Activated naive CD4-positive, alpha-beta T cell treated with anti-CD3 and anti-CD28 coated beads for 36 hours (primary cell): ENCODE data around the gene ESR2. TPM values are rescaled to one million over a fixed set of nuclear protein-coding genes. Genes with fewer than 3 reads are reported as not detected.

Experiments used
- CTCF ChIA-PET: fragments of 350-600 bp; sonication (Branson Sonifier 250); formaldehyde crosslinking; loops from one replicate; lab custom pipeline; 2021; ENCODE audit warnings: antibody characterized with exemption; lab: Charles Lee
- DNase-seq: peaks from one replicate; pipeline ENCODE4 v3.0.0-alpha.2; 2020
- H3K27ac Mint-ChIP-seq: one replicate; pipeline ENCODE4 v1.8.0; 2021; ENCODE audit warnings: mild to moderate bottlenecking, mixed read lengths
- H3K27me3 Mint-ChIP-seq: one replicate; pipeline ENCODE4 v1.8.0; 2021; ENCODE audit warnings: low read depth, mixed read lengths
- H3K36me3 Mint-ChIP-seq: one replicate; pipeline ENCODE4 v1.8.0; 2021; ENCODE audit warnings: low read depth, mixed read lengths
- H3K4me1 Mint-ChIP-seq: one replicate; pipeline ENCODE4 v1.8.0; 2021; ENCODE audit warnings: low read depth, mixed read lengths
- H3K4me3 Mint-ChIP-seq: one replicate; pipeline ENCODE4 v1.8.0; 2021; ENCODE audit warnings: mild to moderate bottlenecking, moderate library complexity, mixed read lengths
- H3K9me3 Mint-ChIP-seq: one replicate; pipeline ENCODE4 v1.8.0; 2021; ENCODE audit warnings: mixed read lengths
- intact Hi-C: fragments of 100-400 bp; cut with micrococcal nuclease; formaldehyde crosslinking; loops from one replicate; pipeline ENCODE4 v1.15.1; 2023
- total RNA-seq, 2 experiments: library from RNA; stranded (reverse); gene quantifications; one replicate each; pipeline ENCODE4 v1.2.3, GENCODE V29; 2021

Gene ESR2
- total RNA-seq, 2 experiments from 2014 or later: 0.27 to 0.43 TPM

GRCh38 chr14:64260418-64260817 lies 33.8 kb downstream of the ESR2 start:
- H3K4me1 Mint-ChIP-seq: no peaks in the 10 kb centered on the region
- intact Hi-C loops: no loop called here
- CTCF ChIA-PET: no interaction called here
- no peaks in the 10 kb centered on the region for H3K36me3 Mint-ChIP-seq
- DNase-seq: no peak
- no peaks in the 10 kb centered on the region for H3K9me3 Mint-ChIP-seq
- H3K27ac Mint-ChIP-seq: no peak overlapping the region
- H3K27me3 Mint-ChIP-seq: no peaks in the 10 kb centered on the region
- H3K4me3 Mint-ChIP-seq: no peak overlapping the region

- CTCF ChIA-PET: no interaction called here
- H3K4me3 Mint-ChIP-seq: no peak overlapping the region
- no peaks in the 10 kb centered on the region for H3K9me3 Mint-ChIP-seq
- no peaks in the 10 kb centered on the region for H3K36me3 Mint-ChIP-seq
- no peak overlapping the region for H3K27ac Mint-ChIP-seq
- no peaks in the 10 kb centered on the region for H3K4me1 Mint-ChIP-seq
- intact Hi-C loops: no loop called here
- H3K27me3 Mint-ChIP-seq: no peaks in the 10 kb centered on the region
- no peak for DNase-seq
Observed at GRCh38 chr14:64255756-64256155, 38.4 kb downstream of the ESR2 start.

GRCh38 chr14:64253672-64254071 lies 40.5 kb downstream of the ESR2 start:
- CTCF ChIA-PET: no interaction called here
- H3K9me3 Mint-ChIP-seq: no peaks in the 10 kb centered on the region

GRCh38 chr14:64249363-64249762 lies 44.8 kb downstream of the ESR2 start:
- Mint-ChIP-seq H3K4me3 (no peak overlapping the region), H3K4me1 (no peaks in the 10 kb centered on the region), H3K36me3 (no peaks in the 10 kb centered on the region), H3K27me3 (peaks cover 5% of the 10 kb centered on the region), H3K27ac (no peak overlapping the region), H3K9me3 (no peaks in the 10 kb centered on the region)
- CTCF ChIA-PET: no interaction called here
- no peak for DNase-seq
- intact Hi-C loops: no loop called here

More at GRCh38 chr14:64253672-64254071, 40.5 kb downstream of the ESR2 start:
- intact Hi-C loops: no loop called here
- H3K4me1 Mint-ChIP-seq: no peaks in the 10 kb centered on the region
- no peak overlapping the region for H3K27ac Mint-ChIP-seq
- no peak for DNase-seq
- no peak overlapping the region for H3K4me3 Mint-ChIP-seq
- H3K36me3 Mint-ChIP-seq: no peaks in the 10 kb centered on the region
- H3K27me3 Mint-ChIP-seq: no peaks in the 10 kb centered on the region

- Mint-ChIP-seq H3K27me3 (peaks cover 5% of the 10 kb centered on the region), H3K4me3 (no peak overlapping the region), H3K9me3 (no peaks in the 10 kb centered on the region), H3K4me1 (no peaks in the 10 kb centered on the region), H3K36me3 (no peaks in the 10 kb centered on the region), H3K27ac (no peak overlapping the region)
- CTCF ChIA-PET: no interaction called here
- intact Hi-C loops: no loop called here
- no peak for DNase-seq
Observed at GRCh38 chr14:64248689-64249088, 45.5 kb downstream of the ESR2 start.

GRCh38 chr14:64247195-64247594 lies 47.0 kb downstream of the ESR2 start:
- H3K36me3 Mint-ChIP-seq: no peaks in the 10 kb centered on the region
- DNase-seq: no peak
- H3K27ac Mint-ChIP-seq: no peak overlapping the region
- H3K27me3 Mint-ChIP-seq: peaks cover 9% of the 10 kb centered on the region
- CTCF ChIA-PET: no interaction called here
- intact Hi-C loops: no loop called here
- H3K4me3 Mint-ChIP-seq: no peak overlapping the region
- no peaks in the 10 kb centered on the region for H3K4me1 Mint-ChIP-seq
- peaks cover 1% of the 10 kb centered on the region for H3K9me3 Mint-ChIP-seq

GRCh38 chr14:64246688-64247087 lies 47.5 kb downstream of the ESR2 start:
- Mint-ChIP-seq H3K9me3 (peaks cover 1% of the 10 kb centered on the region), H3K4me1 (no peaks in the 10 kb centered on the region), H3K4me3 (no peak overlapping the region), H3K27ac (no peak overlapping the region), H3K27me3 (peaks cover 10% of the 10 kb centered on the region), H3K36me3 (no peaks in the 10 kb centered on the region)
- CTCF ChIA-PET: no interaction called here
- intact Hi-C loops: no loop called here
- DNase-seq: no peak

GRCh38 chr14:64245491-64245890 lies 48.7 kb downstream of the ESR2 start:
- H3K27me3 Mint-ChIP-seq: peaks cover 15% of the 10 kb centered on the region
- CTCF ChIA-PET: no interaction called here
- no peaks in the 10 kb centered on the region for H3K4me1 Mint-ChIP-seq
- no peak for DNase-seq
- intact Hi-C loops: no loop called here
- H3K4me3 Mint-ChIP-seq: no peak overlapping the region
- no peaks in the 10 kb centered on the region for H3K36me3 Mint-ChIP-seq
- no peak overlapping the region for H3K27ac Mint-ChIP-seq
- peaks cover 1% of the 10 kb centered on the region for H3K9me3 Mint-ChIP-seq

GRCh38 chr14:64244279-64244678 lies 49.9 kb downstream of the ESR2 start:
- H3K9me3 Mint-ChIP-seq: peaks cover 1% of the 10 kb centered on the region
- no peak overlapping the region for H3K27ac Mint-ChIP-seq
- intact Hi-C loops: no loop called here
- no peak for DNase-seq
- H3K36me3 Mint-ChIP-seq: no peaks in the 10 kb centered on the region
- H3K4me3 Mint-ChIP-seq: no peak overlapping the region
- CTCF ChIA-PET: interaction anchor here (0.5 kb wide), 1 partner anchor 223 kb away, joined by 4 read pairs; no protein-coding TSS in a partner anchor
- H3K4me1 Mint-ChIP-seq: no peaks in the 10 kb centered on the region
- peaks cover 18% of the 10 kb centered on the region for H3K27me3 Mint-ChIP-seq

GRCh38 chr14:64238631-64239030 lies 55.5 kb downstream of the ESR2 start:
- H3K27me3 Mint-ChIP-seq: peaks cover 13% of the 10 kb centered on the region
- DNase-seq: no peak
- H3K4me1 Mint-ChIP-seq: no peaks in the 10 kb centered on the region
- H3K36me3 Mint-ChIP-seq: no peaks in the 10 kb centered on the region
- H3K9me3 Mint-ChIP-seq: peaks cover 1% of the 10 kb centered on the region
- H3K4me3 Mint-ChIP-seq: no peak overlapping the region
- CTCF ChIA-PET: no interaction called here
- H3K27ac Mint-ChIP-seq: no peak overlapping the region
- intact Hi-C loops: no loop called here

GRCh38 chr14:64238049-64238448 lies 56.1 kb downstream of the ESR2 start:
- CTCF ChIA-PET: no interaction called here
- peaks cover 1% of the 10 kb centered on the region for H3K9me3 Mint-ChIP-seq
- peaks cover 13% of the 10 kb centered on the region for H3K27me3 Mint-ChIP-seq
- H3K27ac Mint-ChIP-seq: no peak overlapping the region
- DNase-seq: no peak
- no peak overlapping the region for H3K4me3 Mint-ChIP-seq
- no peaks in the 10 kb centered on the region for H3K4me1 Mint-ChIP-seq
- intact Hi-C loops: no loop called here
- H3K36me3 Mint-ChIP-seq: no peaks in the 10 kb centered on the region

GRCh38 chr14:64235652-64236640 lies 58.2 kb downstream of the ESR2 start:
- Mint-ChIP-seq H3K4me3 (no peak overlapping the region), H3K36me3 (no peaks in the 10 kb centered on the region), H3K27me3 (peaks cover 2% of the 10 kb centered on the region), H3K9me3 (no peaks in the 10 kb centered on the region), H3K4me1 (peaks cover 8% of the 10 kb centered on the region), H3K27ac (no peak overlapping the region)
- CTCF ChIA-PET: interaction anchor here (0.7 kb wide), 1 partner anchor 104 kb away, joined by 3 read pairs; no protein-coding TSS in a partner anchor
- no peak for DNase-seq
- intact Hi-C loops: no loop called here
